Measurements from ENCODE around the gene HPS5.
"Not testable (repeated sequence)": the region's sequence is repeated elsewhere in the genome, so short reads cannot be mapped to it uniquely, and the experiment has no call there.

Gene HPS5, protein sequence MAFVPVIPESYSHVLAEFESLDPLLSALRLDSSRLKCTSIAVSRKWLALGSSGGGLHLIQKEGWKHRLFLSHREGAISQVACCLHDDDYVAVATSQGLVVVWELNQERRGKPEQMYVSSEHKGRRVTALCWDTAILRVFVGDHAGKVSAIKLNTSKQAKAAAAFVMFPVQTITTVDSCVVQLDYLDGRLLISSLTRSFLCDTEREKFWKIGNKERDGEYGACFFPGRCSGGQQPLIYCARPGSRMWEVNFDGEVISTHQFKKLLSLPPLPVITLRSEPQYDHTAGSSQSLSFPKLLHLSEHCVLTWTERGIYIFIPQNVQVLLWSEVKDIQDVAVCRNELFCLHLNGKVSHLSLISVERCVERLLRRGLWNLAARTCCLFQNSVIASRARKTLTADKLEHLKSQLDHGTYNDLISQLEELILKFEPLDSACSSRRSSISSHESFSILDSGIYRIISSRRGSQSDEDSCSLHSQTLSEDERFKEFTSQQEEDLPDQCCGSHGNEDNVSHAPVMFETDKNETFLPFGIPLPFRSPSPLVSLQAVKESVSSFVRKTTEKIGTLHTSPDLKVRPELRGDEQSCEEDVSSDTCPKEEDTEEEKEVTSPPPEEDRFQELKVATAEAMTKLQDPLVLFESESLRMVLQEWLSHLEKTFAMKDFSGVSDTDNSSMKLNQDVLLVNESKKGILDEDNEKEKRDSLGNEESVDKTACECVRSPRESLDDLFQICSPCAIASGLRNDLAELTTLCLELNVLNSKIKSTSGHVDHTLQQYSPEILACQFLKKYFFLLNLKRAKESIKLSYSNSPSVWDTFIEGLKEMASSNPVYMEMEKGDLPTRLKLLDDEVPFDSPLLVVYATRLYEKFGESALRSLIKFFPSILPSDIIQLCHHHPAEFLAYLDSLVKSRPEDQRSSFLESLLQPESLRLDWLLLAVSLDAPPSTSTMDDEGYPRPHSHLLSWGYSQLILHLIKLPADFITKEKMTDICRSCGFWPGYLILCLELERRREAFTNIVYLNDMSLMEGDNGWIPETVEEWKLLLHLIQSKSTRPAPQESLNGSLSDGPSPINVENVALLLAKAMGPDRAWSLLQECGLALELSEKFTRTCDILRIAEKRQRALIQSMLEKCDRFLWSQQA

DNA sequence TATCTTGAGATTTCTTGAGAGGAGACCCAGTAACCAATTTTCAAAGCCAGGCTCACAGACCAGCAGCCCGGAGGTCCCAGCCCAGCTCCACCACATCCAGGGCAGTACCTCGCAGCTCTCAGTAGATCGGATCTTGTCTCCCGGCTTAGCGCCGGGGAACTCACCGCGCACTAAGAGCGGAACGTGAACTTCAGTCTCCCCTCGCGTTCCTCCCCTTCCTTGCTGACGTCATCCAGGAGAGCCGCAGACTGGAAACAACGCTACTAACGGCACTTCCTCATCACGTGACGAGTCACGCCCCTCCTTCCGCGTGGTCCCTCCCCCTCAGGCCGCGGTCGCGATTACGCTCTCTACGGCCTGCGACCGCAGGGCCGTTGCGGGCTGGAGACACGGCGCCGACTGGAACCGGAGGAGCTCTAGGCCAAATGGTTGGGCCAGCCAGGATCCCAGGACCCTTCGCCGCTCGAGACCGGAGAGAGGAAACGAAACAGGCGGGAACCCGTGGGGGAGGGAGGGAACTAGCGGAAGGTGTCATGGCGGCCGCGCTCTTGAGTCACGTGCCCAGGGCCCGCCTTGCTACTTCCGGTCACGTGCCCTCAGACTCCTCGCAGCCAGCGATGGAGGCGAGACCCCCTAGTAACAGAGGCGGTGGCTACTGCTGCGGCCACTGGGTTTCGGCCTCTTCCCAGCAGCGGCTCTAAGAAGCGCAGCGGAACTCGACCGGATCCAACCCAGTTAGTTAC lies at the start of gene HPS5, which contains the start of gene GTF2H1:
Gene HPS5 (minus strand): TSS at position 172 of the 743 bp plus-strand sequence. CDS start 4,282 bp downstream, outside the sequence.
Gene GTF2H1 (plus strand): TSS at position 599 of the 743 bp plus-strand sequence. CDS start 10,508 bp downstream, outside the sequence.
- DNase-seq (ENCODE audit: low read depth, low spot score) = peak; percentile 98

DNA sequence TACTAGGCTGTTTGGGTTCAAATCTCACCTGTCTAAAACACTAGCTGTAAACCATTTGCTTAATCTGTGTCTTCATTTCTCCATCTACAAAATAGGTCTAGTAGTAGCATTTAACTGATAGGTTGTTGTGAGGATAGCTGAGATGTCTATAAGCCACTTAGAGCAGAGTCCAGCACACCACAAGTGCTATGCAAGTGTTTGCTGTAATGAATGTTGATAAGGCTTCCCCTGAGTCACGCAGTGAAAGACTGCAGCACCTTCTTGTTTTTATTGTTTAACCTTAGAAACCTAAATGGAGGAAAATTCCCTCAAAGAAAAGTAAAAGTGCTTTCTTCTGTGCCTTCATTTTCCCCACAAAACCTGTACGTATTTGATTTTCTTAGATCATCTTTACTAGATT lies 49.3 kb upstream of the HPS5 start:
- DNase-seq (ENCODE audit: low read depth, low spot score) = no peak

DNA sequence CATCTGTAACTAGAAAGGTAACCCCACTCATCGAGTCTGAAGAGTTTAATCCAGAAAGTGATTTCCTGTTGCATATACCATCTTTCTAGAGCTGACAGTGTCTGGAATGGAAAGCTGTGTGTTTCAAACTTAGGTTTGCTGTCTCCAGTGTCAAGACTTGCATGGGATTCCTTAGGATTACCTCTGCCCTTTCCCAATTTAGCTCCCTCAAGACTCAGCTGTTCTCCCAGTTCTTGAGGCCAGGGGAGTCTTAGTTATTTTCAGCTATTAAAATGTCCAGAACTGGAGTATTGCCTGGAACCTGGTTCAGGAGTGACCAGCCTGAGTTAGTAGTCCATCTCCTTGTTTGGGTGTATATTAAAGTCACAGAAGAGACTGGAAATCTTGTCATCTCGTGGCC lies 47.5 kb upstream of the HPS5 start:
- DNase-seq (ENCODE audit: low read depth, low spot score) = no peak

DNA sequence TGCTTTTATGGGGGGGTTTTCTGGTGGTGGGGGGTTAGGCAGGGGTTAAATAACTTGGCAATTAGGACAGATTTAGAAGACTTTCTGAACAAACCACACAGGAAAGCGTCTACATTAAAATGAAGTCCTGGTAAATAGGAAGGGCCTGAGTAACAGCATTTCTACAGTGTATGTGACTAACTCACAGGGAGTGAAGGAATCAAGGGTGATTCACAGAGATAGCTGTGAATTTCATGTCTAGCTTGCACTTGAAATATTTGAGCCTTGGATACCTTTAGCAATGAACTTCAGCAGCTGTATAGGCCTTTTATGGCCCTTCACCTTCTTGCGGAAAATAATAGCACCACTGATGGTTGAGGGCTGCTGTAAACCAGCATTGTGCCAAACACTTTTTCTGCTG lies 46.3 kb upstream of the HPS5 start:
- DNase-seq (ENCODE audit: low read depth, low spot score) = no peak

DNA sequence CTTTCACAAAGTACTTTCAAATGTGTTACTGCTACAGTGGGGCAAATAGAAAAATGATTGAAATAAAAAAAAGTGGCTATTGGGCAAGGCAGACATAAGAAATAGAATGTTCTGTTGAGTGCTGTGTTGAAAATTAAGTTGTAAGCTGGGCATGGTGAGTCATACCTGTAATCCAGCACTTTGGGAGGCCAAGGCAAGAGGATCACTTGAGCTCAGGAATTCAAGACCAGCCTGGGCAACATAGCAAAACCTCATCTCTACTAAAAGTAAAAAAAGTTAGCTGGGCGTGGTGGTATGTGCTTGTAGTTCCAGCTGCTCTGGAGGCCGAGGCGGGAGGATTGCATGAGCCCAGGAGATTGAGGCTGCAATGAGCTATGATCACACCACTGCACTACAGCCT lies 45.5 kb upstream of the HPS5 start:
- no peak for DNase-seq (ENCODE audit: low read depth, low spot score)

DNA sequence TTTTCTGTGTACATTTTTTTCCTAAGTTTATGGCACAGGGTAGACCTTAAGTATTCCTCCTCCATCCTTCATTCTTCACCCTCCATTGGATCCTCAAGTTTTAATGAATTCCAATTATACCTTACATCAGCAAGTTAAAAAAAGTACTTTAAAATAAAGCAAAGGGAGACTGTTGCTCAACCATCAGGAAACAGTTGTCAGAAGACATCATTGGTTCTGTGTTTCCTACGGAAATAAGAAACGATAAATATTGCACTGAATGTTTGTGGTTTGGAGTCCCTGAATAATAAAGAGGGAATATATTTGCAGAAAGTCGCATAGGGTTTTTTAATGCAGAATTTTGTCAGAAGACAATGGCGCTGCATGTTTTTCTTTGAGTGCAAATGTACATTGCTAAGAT lies 44.3 kb upstream of the HPS5 start:
- no peak for DNase-seq (ENCODE audit: low read depth, low spot score)

DNA sequence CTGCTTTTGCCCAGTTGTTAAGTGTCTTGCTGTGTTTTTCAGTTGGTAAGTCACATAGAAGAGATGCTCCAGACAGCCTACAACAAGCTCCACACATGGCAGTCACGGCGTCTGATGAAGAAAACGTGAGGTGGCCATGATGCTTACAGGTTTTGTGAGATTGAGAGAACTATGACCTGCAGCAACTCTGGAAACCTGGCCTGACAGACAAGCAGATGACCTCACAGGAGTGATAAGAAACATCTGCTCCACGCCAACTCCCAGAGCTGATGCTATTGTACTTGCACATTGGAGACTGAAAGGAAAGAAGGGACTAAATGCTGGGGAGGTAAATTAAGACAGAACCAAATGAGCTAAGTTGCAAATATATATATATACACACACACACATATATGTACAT lies 43.8 kb upstream of the HPS5 start:
- no peak for DNase-seq (ENCODE audit: low read depth, low spot score)

DNA sequence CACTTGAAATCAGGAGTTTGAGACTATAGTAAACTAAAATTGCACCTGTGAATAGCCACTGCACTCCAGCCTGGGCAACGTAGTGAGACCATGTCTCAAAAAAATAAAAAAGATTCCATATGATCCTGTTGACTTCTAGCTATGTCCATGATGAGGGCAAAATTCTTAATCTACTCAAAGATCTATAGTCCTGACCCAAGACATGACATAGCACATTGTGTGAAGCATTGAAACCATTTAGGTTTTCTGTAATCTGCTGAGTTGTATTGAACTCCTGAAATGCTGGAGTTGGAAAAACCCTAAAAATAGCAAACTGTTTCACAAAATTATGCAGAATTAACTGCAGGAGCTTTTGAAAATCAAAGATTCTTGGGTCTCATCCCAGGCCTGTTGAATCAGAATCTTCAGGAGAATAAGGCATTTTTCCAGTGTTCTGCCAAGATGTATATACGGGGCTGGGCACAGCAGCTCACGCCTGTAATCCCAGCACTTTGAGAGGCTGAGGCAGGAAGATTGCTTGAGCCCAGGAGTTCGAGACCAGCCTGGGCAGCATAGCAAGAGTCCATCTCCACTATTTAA lies 42.6 kb upstream of the HPS5 start:
- DNase-seq (ENCODE audit: low read depth, low spot score) = no peak

DNA sequence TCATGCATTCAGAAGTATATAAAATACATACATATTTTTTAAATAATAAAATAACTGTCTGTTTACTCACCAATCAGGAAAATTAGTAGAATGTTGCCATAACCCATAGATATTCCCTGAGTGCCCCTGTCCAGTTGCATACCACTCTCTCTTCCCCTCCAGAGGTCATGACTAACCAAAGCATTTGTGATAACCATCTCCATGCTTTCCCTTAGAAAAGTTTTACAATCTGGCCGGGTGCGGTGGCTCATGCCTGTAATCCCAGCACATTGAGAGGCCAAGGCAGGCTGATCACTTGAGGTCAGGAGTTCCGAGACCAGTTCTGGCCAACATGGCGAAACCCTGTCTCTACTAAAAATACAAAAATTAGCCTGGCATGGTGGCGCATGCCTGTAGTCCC lies 39.2 kb upstream of the HPS5 start:
- DNase-seq (ENCODE audit: low read depth, low spot score) = no peak

DNA sequence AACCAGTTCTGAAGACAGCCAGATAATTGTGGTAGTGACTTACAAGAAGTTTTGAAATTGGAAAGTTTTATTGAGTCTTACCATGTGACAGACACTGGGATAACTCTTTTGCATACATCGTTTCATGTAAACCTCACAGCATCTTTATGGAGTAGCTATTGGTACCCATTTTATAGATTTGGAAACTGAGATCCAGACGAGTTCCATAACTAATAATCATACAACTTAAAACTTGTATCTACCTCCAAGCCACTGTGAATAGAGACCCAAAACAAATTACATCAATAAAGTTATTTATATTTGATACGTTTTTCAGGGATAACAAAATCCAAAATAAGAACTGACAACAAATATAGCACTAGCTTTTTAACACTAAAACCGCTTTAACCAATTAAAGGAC lies 36.7 kb upstream of the HPS5 start:
- no peak for DNase-seq (ENCODE audit: low read depth, low spot score)

DNA sequence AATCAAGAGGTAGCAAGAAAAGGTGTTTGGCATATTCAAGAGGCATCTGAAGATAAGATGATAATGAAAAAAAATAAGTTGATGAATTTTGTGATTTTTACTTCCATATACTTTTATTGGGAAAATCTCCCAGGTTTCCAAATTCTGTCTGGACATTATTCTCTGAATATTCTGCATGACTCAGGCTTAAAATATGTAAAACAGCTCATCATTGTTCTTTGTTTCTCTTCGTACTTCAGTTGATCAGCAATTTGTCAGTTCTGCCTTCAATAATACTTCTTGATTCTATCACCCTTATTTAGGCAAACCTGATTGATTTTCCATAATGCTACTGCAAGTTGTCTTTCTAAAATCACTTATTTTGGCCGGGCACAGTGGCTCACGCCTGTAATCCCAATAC lies 30.6 kb upstream of the HPS5 start:
- no peak for DNase-seq (ENCODE audit: low read depth, low spot score)

DNA sequence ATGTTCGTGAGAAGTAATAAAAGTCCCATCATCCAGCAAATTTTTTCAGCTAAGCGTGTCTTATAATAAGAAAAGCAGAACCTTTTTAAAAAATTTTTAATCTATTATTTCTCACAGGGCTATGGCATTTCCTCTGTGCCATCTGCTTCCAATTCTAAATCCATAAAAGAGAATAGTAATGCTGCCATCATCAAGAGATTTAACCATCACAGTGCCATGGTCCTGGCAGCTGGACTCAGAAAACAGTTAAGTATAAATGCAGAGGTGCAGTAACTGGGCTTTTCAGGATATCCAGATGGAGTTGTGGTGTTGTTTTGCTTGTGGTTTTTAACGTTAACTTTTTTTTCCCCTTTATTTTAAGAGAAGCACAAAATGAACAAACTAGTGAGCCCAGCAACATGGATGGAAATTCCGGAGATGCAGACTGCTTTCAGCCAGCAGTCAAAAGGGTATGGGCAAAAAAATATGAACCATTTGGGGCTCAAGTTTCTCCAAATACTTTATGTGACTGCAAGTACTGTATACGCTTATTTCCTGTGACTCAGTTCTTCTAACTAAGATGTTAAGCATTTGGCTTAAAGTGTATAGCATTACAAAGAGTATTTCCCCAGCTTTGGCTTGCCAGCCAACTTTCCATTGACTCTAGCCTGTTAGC lies 25.7 kb upstream of the HPS5 start:
- DNase-seq (ENCODE audit: low read depth, low spot score) = no peak

DNA sequence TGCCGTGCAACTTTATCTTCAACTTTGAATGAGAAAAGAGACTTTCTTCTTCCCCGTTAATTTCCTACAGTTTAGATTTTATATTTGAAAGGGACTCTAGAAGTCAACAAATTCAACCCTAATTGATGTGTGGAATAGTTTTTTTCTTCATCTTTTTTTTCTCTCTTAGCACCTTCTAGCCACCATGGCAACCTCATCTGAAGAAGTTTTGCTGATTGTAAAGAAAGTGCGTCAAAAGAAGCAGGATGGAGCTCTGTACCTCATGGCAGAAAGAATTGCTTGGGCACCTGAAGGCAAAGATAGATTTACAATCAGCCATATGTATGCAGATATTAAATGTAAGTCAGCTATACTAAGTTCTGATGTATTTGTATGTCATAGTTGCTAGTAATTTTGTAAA lies 11.0 kb upstream of the HPS5 start:
- DNase-seq (ENCODE audit: low read depth, low spot score) = no peak

DNA sequence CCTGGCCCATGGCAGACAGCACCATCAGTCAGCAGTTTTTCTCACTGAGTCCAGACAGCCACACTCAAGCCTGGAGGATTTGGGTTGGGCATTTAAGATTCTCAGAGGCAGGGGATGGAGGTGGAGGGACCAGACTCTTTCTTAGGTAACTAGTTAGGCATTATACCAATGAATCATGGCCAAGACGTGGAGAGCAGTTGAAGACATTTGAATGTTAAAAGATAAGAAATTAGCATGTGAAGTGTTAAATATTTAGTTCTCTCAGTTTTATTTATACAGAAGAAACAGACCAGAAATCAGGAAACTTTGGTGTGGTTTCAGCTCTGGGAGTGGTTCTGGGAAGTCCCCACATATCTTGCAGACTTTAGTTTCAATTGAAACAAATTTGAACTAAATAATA lies 10.4 kb upstream of the HPS5 start:
- DNase-seq (ENCODE audit: low read depth, low spot score) = no peak

DNA sequence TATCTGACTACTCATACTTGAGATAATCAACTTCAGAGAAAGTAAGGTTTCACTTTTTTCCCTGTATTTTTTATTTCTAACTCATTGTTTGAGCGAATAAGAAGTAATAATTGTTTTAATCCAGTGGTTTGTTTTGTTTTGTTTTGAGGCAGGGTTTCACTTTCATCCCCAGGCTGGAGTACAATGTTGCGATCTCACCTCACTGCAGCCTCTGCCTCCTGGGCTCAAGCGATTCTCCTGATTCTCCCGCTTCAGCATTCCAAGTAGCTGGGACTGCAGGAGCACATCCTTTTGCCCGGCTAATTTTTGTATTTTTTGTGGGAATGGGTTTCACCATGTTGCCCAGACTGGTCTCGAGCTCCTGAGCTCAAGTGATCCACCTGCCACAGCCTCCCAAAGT lies 9.0 kb upstream of the HPS5 start:
- no peak for DNase-seq (ENCODE audit: low read depth, low spot score)

DNA sequence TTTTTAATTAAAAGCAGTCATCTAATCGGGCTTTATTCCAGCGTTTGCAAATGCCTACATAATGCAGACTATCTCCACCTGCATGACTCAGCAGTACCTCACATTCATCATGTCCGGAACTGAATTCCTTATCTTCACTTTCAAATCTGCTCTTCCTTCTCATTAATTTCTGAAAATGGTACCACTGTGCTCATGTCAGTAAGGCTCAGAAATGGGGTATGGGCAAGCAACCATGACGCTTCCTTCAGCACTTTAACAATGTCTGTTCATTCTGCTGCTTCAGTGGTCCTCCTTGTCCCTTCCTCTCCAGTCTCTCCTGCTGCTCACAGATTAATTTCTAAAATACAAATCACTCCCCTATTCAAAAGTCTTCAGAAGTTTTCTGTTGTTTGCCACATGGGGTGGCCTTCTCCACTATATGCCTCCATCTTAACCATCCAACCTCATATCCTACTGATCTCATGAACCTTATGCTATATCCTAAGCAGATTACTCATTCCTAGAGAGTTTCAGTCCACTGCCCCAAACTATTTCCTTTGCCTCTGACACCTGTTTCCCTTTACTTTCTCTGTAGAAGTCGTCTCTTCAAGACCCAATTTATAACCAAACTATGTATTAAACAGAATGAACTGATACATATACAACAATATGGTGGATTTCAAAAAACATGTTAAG lies 7.4 kb upstream of the HPS5 start:
- no peak for DNase-seq (ENCODE audit: low read depth, low spot score)

DNA sequence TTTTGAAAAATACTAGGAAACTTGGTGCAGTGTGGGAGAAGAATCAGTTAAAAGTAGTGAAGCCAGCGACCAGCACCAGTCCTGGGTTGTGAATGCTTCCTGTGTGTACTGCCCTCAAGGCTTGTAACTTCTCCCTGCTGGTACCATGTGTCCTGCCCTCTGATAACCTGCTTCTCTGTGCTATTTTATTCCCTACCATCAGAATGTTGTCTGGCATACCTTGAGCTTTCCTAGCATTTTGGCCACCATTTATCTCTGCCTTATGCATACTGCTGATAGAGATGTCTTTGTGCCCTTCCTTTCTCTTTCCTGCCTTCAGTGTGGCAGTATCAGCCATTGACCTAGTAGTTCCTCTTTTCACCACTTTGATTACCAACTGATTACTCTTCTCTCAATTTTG lies 2.4 kb upstream of the HPS5 start:
- DNase-seq (ENCODE audit: low read depth, low spot score) = peak; percentile 9

DNA sequence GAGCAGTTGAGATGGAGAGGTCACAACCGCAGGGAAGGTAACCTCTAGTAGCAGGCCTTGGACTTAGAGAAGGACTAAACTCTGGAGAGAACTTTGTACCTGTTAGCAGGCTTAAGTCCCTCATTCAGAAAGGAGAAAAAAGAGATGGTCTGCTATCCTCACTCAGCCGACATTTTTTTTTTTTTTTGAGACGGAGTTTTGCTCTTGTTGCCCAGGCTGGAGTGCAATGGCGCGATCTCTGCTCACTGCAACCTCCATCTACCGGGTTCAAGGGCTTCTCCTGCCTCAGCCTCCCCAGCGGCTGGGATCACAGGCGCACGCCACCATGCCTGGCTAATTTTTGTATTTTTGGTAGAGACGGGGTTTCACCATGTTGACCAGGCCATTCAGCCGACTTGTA lies 1.9 kb upstream of the HPS5 start:
- DNase-seq (ENCODE audit: low read depth, low spot score) = not testable (repeated sequence)

DNA sequence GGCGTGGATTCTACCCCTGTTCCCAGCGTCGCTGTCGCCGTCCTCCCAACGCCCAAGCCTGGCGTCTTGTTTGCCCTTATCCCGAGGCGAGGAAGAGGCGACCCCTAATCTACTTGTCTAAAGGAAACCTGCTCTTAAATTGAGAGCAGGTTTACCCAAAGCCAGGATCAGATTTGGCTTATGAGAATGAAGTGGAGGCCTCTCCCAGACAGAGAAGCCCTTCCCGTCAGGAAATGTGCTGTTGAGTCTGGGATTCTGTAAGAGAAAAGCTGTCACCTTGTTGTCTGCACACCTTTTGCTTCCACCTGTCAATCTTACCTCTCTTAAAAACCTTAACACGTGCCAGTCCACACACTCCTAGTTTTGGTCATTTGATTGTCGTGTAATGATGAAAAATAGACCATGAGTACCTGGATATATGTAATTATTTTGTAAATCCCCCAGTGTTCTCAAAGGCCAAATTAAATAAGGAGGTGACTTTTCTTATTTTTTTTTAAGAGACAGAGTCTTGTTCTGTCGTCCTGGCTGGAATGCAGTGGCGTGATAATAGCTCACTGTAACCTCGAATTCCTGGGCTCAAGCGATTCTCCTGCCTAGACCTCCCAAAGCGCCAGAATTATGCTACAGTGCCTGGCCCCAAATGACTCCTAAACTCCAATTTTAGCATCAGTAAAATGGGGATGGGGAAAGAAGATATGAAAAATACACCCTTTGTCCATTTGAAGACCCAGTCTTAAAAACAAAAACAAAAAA lies 1.1 kb upstream of the HPS5 start:
- DNase-seq (ENCODE audit: low read depth, low spot score) = peak; percentile 37
